ENCODE measurements around the gene LRRN2.
A peak's percentile ranks its signal among the peaks of the same experiment; 100 is the strongest.

Gene LRRN2

DNA sequence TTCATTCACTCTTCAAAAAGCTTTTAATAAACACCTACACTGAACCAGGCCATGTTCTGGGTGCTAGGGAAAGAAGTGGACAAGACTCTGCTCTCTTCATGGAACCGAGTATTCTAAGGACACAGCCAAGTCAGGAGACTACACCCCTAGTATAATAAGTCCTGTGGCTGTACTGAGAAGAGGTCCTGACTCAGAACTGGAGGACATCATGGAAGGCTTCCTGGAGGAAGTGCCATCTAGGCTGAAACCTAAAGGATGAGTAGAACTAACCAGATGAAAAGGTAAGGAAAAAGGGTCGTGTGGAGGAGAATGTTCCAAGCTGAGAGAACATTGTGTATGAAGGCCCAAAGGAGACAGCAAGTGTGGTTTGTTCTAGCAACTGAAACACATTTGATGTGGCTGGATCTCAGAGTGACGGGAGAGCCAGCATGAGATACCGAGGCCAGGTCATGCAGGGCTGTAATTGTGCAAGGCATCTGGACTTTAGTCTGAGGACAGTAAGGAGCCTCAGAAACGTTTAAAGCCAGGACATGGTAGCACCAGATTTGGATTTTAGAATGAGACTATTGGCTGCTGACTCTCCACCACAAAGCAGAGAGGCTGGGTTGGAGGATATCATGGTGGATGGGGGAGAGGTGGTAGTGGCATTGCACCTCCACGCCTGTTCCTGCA is 82.5 kb downstream of the LRRN2 start:
- DNase-seq (ENCODE audit: low read depth in 1 of 2, low spot score in 1 of 2): no peak

DNA sequence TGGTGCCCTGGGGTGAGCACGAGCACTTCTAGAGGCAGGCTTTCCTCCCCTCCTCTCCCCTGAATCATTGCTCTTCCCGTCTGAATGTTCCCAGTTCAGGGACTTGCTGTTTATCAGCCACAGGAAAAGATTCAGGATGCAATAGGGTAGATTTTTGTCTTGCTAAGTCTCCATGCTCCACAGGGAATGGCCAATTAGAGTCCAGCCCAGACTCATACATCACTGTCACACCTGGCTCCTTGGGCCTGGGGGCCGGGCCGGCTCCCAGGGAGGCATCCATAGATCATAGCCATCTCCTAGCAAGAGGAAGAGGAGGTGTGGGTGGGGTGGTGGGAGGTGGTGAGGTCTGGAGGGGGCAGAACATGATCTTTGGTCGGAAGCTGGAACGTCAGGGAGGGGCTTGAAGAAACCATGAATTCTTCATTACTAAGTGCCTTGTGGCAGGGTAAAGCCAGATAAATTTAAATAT is 83.4 kb downstream of the LRRN2 start:
- no peak for DNase-seq (ENCODE audit: low read depth in 1 of 2, low spot score in 1 of 2)

DNA sequence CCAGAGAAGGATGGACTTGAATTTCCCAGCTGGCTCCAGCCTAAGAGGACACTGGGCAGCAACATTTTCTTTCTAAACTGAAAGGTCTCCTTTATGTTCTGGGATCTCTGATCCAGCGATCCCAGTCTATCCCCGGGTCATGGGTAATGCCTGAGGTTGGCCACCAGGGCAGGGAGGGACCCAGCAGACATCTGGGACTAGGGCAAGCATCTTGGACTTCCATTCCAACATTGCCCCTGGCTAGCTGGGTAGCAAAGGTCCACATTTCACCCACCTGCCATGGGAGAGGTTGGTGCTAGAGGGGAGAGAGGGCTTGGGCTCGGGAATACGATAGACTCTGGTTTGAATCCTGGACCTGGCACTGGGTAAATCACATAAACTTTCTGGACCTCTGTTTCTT is 84.6 kb downstream of the LRRN2 start:
- DNase-seq (ENCODE audit: low read depth in 1 of 2, low spot score in 1 of 2): no peak

DNA sequence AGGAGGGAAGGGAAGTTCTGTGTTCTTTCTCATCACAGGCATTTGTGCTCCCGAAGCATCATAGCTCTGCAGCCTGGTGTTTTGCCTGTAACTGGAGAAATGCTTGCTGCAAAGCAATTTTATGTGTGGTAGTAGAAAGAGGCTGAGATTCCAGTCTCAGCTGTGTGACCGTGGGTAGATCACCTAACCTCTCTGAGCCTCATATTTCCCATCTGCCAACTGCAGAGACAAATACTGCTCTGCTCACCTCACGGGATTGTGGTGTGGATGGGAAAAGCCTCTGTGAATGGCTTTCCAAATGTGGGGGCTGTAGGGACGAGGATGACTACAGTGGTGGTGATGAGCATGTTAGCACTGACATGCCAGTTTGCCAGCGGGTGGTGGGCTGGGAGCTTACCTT is 85.3 kb downstream of the LRRN2 start:
- no peak for DNase-seq (ENCODE audit: low read depth in 1 of 2, low spot score in 1 of 2)

DNA sequence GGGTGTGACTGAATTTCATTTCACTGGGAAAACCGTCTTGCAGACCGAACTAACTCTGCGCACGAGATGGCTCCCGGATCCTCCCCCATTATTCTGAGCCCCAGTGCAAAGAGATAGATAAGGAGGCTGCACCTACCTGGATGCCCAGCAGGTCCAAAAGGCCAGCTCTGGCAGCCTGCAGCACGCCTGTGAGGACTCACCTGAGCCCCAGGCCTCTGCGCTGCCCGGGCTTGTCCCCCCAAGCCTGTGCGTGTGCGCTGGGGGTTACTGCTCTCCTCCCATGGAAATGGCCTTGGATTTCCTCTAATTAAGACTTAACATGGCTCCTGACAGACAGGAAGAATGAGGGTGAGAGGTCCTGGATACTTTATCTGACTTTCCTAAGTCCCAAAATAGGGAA is 85.9 kb downstream of the LRRN2 start:
- DNase-seq (ENCODE audit: low read depth in 1 of 2, low spot score in 1 of 2): no peak

DNA sequence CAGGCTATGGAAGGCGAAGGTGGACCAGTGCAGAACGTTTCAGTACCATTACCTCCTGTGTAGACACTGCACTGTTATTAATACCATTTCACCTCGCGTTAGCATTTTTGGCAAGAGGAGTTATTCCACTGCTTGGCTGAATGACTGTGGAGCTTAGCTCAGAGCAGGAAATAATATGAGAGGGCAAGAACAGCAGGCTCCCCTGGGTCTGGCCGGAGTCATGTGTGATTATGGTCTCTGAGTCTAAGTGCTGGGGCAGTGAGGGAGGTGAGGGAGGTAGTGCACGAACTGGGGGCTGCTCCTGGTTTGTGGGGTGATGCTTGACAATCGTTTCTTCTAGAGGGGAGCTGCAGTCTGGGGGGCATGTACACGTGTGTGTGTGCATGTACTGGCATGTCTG is 86.4 kb downstream of the LRRN2 start:
- no peak for DNase-seq (ENCODE audit: low read depth in 1 of 2, low spot score in 1 of 2)

DNA sequence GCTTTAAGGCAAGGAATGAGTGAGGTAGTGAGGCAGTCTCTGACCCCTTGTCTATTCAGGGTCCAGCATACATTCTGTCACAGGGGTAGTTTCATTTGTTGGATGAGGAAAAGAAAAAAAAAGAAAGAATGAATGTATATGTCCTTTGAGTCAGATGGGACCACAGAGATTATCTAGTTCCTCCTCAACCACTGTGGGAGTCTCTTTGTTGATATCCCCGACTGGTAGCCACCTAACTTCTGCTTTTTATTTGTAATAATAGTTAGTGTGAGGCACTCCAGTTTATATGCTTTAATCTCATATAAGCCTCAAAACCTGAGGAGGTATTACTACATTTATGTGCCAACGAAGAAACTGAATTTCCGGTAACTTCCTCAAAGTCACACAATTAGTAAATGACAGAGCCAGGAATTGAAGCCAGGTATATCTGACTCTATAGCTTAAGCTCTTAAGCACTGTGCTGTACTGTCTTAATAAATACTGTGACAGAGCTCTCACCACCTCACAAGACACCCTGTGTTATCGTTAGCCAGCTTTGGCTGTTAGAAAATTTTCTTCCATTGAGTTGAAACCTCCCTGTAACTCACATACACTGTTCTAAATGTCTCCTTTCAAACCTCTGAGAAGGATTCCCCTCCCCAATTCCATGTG is 87.1 kb downstream of the LRRN2 start:
- no peak for DNase-seq (ENCODE audit: low read depth in 1 of 2, low spot score in 1 of 2)

DNA sequence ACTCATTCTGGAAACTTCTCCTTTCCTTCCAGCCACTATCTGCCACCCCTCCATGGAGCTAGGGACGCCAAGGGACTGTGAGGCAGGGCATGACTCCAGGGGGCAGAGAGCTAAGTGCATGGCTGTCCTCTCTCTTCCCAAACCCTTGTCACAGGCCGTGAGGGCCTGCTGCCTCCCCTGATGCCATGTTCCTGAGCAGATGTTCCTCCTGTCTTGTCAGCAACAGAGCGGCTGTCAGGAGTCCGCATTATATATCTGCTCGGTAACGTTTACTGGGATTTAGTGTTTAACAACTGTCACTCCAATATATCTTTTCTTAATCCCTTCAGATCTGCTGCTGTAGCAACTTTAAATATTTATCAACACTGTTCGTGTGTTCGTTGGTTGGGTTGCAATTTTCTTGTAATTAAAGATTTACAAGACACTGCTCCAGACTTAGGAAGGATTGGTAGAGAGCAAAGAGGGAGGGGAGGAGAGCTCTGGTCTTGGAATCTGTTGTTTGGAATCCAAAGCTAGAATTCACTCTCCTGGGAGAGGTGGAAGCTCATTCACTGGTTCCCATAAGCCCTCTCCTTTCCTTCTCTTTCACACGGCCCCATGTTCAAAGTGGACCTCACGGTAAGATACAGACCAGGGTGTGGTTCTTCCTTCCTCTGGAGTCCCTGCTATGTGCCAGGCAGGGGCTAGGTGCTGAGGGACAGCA is 93.1 kb downstream of the LRRN2 start:
- no peak for DNase-seq (ENCODE audit: low read depth in 1 of 2, low spot score in 1 of 2)

DNA sequence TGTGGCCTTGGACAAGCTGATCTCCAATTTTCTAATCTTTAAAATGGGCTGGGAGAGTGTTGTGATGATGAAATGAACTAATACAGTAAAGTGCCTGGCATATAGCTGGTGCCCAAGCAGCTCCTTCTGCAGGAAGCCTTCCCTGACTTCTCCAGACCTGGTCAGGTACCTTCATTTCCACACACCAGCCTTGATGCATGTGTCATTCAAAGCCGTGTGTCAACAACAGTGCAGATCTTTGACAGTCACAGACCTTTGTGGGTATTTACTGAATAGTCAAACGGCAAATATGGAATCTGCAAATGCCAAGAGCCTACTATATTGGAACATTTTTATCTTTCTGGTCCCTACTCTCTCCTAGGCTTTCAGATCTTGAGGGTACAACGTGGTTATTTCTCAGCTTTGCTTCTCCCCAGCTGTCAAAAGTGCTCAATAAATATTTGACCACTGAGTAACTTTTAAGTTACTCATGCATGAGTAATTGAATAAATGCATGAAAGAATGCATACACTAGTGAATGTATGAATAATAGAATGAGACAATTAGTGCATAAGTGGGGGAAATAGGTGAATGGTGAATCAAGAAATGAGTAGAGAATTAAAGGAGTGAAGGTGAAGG is 94.0 kb downstream of the LRRN2 start:
- no peak for DNase-seq (ENCODE audit: low read depth in 1 of 2, low spot score in 1 of 2)

DNA sequence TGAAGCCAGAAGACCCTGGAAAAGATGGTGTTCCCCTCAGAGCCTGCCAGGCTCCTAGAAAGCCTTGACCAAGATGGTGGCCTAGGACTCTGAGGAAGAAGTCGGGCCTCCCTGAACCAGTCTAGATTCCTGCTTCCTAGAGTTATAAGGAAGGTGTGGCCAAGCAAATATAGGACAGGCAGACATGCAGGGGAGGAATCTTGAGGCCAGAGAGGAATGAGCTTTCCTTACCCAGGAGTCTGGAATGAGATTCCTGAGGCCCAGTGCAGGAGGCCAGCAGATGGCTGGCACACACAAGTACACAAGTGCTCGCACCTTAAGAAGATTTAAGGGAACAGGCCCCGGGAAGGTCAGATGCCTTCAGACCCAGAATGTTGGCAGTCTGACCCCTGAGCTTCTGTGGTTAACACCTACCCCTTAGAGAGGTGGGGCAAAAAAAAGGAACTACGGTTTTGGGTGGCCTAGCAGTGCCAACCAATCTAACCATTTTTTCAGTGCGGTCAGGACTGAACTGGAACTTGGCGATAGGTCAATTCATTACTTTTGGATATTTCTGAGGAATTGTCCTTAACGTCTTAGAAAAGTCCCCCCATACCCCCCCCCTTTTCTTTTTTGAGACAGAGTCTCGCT is 96.0 kb downstream of the LRRN2 start:
- no peak for DNase-seq (ENCODE audit: low read depth in 1 of 2, low spot score in 1 of 2)

DNA sequence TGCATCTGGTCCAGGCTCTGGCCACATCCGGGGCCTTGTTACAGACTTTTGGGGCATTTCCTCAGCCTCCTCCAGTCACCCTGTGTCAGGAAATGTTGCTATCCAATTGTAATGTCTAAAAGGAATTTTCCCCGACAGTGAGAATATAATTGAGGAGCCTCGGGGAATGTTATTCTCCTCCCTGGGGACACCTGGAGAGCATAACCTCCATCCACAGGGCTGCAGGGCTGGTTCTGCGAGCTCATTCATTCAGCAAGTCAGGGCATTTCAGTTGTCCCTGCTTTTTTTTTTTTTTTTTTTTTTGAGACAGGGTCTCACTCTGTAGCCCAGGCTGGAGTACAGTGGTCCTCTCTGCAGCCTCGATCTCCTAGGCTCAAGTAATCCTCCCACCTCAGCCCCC is 96.7 kb downstream of the LRRN2 start:
- no peak for DNase-seq (ENCODE audit: low read depth in 1 of 2, low spot score in 1 of 2)

DNA sequence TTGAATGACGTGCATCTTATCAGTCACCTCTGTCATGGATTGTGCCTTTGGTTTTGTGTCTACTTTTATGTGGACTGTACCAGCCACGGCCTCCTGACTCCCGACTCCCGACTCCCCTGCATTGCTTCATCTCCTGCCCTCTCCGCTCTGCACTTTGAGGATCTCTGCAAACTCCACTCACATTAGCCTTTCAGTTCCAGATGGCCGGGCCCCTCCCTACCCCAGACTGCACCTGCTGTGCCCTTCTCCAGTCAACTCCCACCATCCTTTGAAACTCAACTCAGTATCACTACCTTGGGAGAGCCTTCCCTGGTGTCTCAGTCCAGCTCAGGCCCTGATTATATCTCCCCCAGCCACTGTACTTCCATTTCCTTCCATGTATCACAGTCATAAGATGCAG is 97.9 kb downstream of the LRRN2 start:
- DNase-seq (ENCODE audit: low read depth in 1 of 2, low spot score in 1 of 2): no peak

DNA sequence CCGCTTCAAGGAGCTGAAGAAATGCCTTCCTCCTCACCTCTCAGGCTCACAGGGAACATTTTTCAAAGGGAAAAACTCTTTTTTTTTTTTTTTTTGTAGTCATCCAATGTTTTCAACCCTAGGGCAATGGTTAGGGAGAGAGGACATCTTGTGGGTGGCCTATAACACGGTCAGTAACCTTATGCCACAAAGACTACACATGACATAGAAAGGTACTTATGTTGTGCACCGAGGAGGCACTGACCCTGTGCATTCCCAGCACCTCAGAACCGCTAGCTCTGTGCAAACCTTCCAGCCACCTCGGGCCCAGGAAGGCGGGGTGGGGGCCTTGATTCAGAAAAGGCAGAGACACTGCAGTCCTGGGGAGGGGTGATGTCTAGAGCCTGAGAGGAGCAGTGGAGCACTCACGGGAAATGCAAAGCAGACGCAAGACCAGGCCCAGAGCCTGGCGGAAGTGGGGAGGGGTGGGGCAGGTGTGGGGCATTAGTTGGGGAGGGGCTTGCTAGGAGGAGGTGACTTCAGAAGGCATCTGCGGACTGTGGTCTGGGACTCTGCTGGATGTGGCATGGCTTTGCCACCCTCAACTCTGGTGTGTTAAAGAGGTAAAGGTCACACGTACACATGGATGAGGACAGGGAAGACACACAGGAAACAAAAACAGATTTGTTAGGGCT is 100.7 kb downstream of the LRRN2 start:
- no peak for DNase-seq (ENCODE audit: low read depth in 1 of 2, low spot score in 1 of 2)

DNA sequence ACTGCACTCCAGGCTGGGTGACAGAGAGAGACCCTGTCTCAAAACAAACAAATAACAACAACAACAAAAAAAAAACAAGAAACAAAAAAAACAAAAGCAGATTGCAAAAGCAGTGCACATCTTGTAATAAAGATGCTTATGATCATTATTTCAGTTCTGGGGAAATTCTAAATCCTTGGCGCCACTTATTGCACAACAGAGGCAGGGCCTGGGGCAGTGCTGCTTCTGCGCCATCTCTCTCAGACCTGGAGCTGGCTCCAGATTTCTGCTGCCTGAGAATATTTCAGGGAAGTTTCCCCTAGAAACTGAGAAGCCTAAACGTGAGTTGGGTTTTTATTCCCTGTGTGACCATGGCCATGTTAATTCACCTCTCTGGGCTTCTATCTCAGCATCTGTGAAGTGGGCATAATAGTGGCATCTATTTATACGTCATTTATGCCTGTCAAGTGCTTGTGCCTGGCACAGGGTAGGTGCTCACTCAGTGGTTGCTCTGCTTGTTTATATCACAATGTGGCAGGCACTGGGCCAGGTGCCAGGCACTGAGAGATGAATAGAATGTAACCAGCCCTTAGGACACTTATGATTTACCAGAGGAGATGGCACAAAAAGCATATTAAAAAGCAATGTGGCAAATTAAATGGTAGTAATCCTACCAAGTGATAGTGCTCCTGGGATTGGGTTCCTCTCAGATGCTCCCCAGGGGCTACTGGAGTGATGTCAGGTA is 101.5 kb downstream of the LRRN2 start:
- no peak for DNase-seq (ENCODE audit: low read depth in 1 of 2, low spot score in 1 of 2)

DNA sequence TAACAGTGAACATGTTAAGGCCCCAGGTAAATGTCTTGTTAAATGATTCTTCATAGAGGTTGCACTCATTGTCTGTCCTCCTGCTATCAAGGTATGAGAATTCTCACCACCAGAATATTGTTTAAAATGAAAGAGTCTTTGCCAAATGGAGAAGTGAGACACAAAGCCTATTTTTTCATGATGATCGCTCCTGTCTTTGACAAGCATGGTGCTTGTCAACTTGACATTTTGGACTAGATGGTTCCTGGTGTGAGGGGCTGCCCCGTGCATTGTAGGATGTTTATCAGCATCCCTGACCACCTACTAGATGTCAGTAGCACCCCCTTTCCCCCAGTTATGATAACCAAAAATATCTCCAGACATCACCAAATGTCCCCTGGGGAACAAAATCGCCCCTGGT is 103.8 kb downstream of the LRRN2 start:
- no peak for DNase-seq (ENCODE audit: low read depth in 1 of 2, low spot score in 1 of 2)

DNA sequence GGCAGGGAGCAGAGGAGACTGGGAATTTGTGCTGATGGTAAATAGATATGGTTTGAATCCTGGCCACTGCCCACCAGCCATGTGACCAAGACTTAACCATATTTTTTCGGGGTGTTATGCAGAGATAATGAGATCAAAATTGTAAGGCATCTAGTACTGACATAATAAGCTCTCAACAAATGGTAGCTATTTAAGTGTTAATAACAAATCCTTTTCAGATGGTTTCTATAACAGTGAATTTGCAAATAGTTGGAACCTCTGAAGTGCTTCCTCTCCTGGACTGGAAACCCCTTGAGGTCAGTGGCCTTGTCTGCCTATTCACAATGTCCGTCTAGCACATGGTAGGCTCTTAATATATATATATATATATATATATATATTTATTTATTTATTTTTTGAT is 104.7 kb downstream of the LRRN2 start:
- no peak for DNase-seq (ENCODE audit: low read depth in 1 of 2, low spot score in 1 of 2)

DNA sequence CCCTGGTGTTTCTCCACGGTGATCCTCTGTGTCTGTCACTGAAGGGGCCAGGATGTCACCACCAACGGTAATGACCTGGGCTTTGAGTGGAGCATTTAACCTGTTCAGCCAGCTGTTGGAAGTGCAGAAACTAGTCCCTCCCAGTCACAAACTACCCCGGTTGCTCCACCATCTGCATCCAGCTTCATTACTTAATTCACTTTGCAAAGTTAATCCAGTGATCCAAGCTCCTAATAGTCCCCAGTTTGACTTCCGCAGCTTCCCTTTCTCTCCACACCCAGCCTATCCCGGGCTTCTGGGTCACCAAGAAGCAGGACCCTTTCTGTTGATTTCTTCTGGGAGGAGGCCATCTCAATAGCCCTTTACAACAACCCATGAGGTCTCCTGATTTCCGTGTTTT is 105.9 kb downstream of the LRRN2 start:
- DNase-seq (ENCODE audit: low read depth in 1 of 2, low spot score in 1 of 2): no peak

DNA sequence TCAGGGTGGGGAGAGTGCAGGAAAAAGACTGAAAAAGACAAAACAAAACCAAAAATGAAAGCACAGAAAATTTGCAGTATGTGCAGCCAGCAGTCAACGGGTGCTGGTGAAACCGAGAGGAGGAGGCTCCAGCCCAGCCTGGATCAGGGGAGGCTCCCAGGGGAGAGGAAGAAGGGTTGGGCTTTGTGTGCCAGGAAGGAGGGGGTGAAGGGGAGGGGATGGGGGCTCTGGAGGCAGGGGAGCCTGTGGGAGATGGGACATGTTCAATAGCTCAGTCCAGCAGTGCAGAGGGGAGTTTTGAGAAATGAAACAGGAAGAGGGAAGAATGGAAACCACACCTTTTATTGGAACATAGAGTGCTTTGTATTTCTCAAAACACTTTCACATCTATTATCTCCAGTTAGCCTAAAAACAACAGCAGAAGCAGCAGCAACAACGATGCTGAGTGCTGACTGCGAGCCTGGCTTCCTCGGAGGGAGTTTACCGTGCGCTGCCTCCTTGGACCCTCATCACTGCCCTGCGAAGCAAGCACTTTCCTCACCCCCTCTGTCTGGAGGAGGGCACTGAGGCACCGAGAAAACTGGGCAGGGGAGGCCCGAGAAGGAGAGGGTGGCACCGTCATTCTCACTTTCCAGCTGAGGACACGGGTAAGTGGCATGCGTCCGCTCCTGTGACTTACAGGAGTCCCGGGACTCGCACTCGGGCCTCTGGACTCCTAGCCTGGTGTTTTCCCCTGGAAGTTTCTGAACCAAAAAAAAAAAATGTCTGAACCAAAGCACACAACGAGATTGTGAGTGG is 106.5 kb downstream of the LRRN2 start:
- peak in 1 of 2 donors; percentile 16 for DNase-seq (ENCODE audit: low read depth in 1 of 2, low spot score in 1 of 2)

DNA sequence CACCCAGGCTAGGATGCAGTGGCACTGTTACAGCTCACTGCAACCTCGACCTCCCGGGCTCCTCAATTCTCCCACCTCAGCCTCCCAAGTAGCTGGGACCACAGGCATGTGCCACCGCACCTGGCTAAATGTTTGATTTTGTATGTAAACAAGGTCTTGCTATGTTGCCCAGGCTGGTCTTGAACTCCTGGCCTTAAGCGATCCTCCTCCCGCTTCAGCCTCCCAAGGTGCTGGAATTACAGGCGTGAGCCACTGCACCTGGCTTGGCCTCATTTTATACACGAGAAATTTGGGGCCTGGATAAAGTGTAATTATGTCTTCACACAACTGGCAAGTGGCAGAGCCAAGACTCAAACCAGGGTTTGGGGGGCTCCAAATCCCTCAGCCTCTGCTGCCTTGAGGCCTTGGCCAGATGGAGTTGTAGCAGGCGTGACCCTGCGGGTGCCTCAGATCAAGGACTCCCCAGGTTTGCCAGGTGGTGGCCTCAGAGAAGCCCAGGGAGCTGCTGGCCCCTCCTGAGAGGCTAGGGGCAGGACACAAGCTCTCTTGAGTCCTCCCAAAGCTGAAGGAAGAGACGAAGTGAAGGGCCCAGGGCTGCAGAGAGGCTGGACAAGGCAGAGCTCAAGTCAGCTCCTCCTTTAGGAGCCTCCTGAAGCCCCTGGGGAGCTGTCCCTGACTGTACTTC is 107.6 kb downstream of the LRRN2 start:
- DNase-seq (ENCODE audit: low read depth in 1 of 2, low spot score in 1 of 2): no peak

Measured in stimulated activated CD4-positive, alpha-beta T cell treated with anti-CD3 and anti-CD28 coated beads, Interleukin-15, amount 100 ng/mL, for 1 hour (primary cell).